Fibroblast of lung (primary cell): ENCODE measurements around the gene PRDX6. TPM values are rescaled to one million over a fixed set of nuclear protein-coding genes. Genes with fewer than 3 reads are reported as not detected.

Experiments
- DNase-seq, 2 donors: peaks; one replicate each; pipeline versions ENCODE4 v3.0.0 to v3.0.0-alpha.2; 2010; ENCODE audit warnings: low read depth in 2 of 2
- H2AFZ ChIP-seq: 2 replicates; pipeline ENCODE4 v1.5.1; 2012; ENCODE audit warnings: low read length, control low read depth, inconsistent platforms
- H3K27ac ChIP-seq: 2 replicates; pipeline ENCODE4 v1.5.1; 2011; ENCODE audit warnings: low read length, control low read depth; ENCODE audit not compliant: insufficient read depth
- H3K27me3 ChIP-seq: 2 replicates; pipeline ENCODE4 v1.5.1; 2011; ENCODE audit warnings: mild to moderate bottlenecking, low read length; ENCODE audit not compliant: control insufficient read depth, insufficient read depth
- H3K36me3 ChIP-seq: 2 replicates; pipeline ENCODE4 v1.5.1; 2011; ENCODE audit warnings: low read length; ENCODE audit not compliant: control insufficient read depth, insufficient read depth
- H3K4me1 ChIP-seq: 2 replicates; pipeline ENCODE4 v1.5.1; 2011; ENCODE audit warnings: low read length; ENCODE audit not compliant: control insufficient read depth, insufficient read depth; ENCODE audit errors: extremely low read depth
- H3K4me2 ChIP-seq: 2 replicates; pipeline ENCODE4 v1.5.1; 2011; ENCODE audit warnings: low read length, control low read depth; ENCODE audit not compliant: insufficient read depth; ENCODE audit errors: extremely low read depth
- H3K4me3 ChIP-seq, 4 experiments: fragments of 200-600 bp in 1 of 4; sonication (generic) in 1 of 4; replicated peaks in 1 of 4; 2 replicates each; pipeline ENCODE4 v1.5.1; 2011 to 2016; ENCODE audit warnings: low read length in 4 of 4, low read depth in 3 of 4, mild to moderate bottlenecking in 3 of 4, control low read depth in 2 of 4, inconsistent platforms in 1 of 4, mixed read lengths in 1 of 4; ENCODE audit not compliant: insufficient read depth in 1 of 4; ENCODE audit errors: control extremely low read depth in 1 of 4
- H3K79me2 ChIP-seq: 2 replicates; pipeline ENCODE4 v1.5.1; 2012; ENCODE audit warnings: mild to moderate bottlenecking, low read length, inconsistent platforms; ENCODE audit not compliant: control insufficient read depth, insufficient read depth
- H3K9ac ChIP-seq: 2 replicates; pipeline ENCODE4 v1.5.1; 2011; ENCODE audit warnings: mild to moderate bottlenecking, low read length, control low read depth; ENCODE audit not compliant: insufficient read depth
- H3K9me3 ChIP-seq: 2 replicates; pipeline ENCODE4 v1.5.1; 2012; ENCODE audit warnings: low read depth, low read length; ENCODE audit not compliant: control insufficient read depth, insufficient read depth
- H4K20me1 ChIP-seq: 2 replicates; pipeline ENCODE4 v1.5.1; 2011; ENCODE audit warnings: low read length; ENCODE audit not compliant: control insufficient read depth, insufficient read depth; ENCODE audit errors: extremely low read depth
- CTCF ChIP-seq, 2 donors: IDR thresholded peaks in 1 of 2; conservative IDR thresholded peaks in 1 of 2; 1 replicate in 1 of 2; 2 replicates in 1 of 2; pipeline ENCODE4 v1.5.1; 2011 to 2012; ENCODE audit warnings: low read length in 2 of 2, control low read depth in 1 of 2, inconsistent platforms in 1 of 2, low read depth in 1 of 2, mild to moderate bottlenecking in 1 of 2
- EZH2 ChIP-seq: IDR thresholded peaks from 2 replicates; pipeline ENCODE4 v1.5.1; 2012; ENCODE audit warnings: low read length, control low read depth, mild to moderate bottlenecking; ENCODE audit errors: missing control alignments
- polyA plus RNA-seq, 2 donors: library from polyadenylated mRNA; depleted of rRNA in 1 of 2; stranded (reverse) in 1 of 2; unstranded in 1 of 2; fragments of >200 nt; gene quantifications; 2 replicates each; pipeline ENCODE4 v1.2.1, GENCODE V29; 2011 to 2012; ENCODE audit warnings: missing spikeins in 1 of 2
- total RNA-seq: library from RNA; depleted of rRNA; stranded (reverse); fragments of >200 nt; gene quantifications from 2 replicates; pipeline ENCODE4 v1.2.1, GENCODE V29; 2014

PRDX6 gene
- total and polyA plus RNA-seq, 2 donors (not counting 1 experiment from before 2014, with no cell fraction given) = 183 to 384 TPM

DNA sequence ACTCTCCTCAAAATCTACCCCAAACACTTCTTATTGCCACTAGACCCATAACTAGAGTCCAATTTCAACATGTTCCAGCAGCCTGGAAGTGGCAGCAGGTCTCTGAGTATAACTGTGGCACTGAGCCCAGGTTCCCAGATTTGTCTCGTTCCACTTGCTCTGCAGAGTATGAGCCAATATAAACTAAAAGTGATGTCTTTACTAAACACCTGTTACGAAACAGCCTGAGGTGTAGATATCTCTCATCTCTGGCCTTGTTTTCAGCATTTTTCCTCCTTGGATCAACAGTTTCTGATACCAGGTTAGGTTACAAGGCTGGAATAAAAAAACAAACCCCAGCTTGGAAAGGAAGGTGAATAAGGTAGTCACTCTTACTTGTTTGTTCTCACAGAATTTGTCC is 25.2 kb upstream of the PRDX6 start:
- Histone ChIP-seq H4K20me1 (no peaks in the 10 kb centered on the region), H3K27ac (no peak overlapping the region), H3K79me2 (no peaks in the 10 kb centered on the region), H3K9ac (no peak overlapping the region), H3K9me3 (no peaks in the 10 kb centered on the region), H3K27me3 (no peaks in the 10 kb centered on the region), H3K4me3 (no peak overlapping the region), H2AFZ (no peak overlapping the region), H3K4me1 (peaks cover 2% of the 10 kb centered on the region), H3K4me2 (no peak overlapping the region), H3K36me3 (no peaks in the 10 kb centered on the region)
- DNase-seq = peak; percentile 31 to 50
- TF ChIP-seq EZH2 (no peak), CTCF (conservative IDR thresholded peaks at IDR 0.05 in 1 of 2, IDR thresholded peaks at IDR 0.05 in 1 of 2; ENCODE audit: low read depth in 1 of 2, low read length in 2 of 2) (no peak)

- no peaks in the 10 kb centered on the region for H4K20me1 ChIP-seq
- DNase-seq = peak in 1 of 2 donors; percentile 70
- TF ChIP-seq CTCF (conservative IDR thresholded peaks at IDR 0.05 in 1 of 2, IDR thresholded peaks at IDR 0.05 in 1 of 2; ENCODE audit: low read depth in 1 of 2, low read length in 2 of 2) = no peak
- H3K27ac ChIP-seq = peak overlapping the region; percentile 5
- H2AFZ ChIP-seq = no peak overlapping the region
- H3K4me3 ChIP-seq = no peak overlapping the region
- no peaks in the 10 kb centered on the region for H3K9me3 ChIP-seq
- peaks cover 2% of the 10 kb centered on the region for H3K4me1 ChIP-seq
- H3K79me2 ChIP-seq = no peaks in the 10 kb centered on the region
- H3K9ac ChIP-seq = no peak overlapping the region
- H3K27me3 ChIP-seq = no peaks in the 10 kb centered on the region
- H3K4me2 ChIP-seq = no peak overlapping the region
- no peaks in the 10 kb centered on the region for H3K36me3 ChIP-seq
Observed at GRCh38 chr1:173453982-173454381, 23.2 kb upstream of the PRDX6 start.

GRCh38 chr1:173454966-173455524 is 22.1 kb upstream of the PRDX6 start:
- H3K9me3 ChIP-seq = no peaks in the 10 kb centered on the region
- no peak overlapping the region for H3K4me2 ChIP-seq
- H3K4me3 ChIP-seq = no peak overlapping the region
- TF ChIP-seq EZH2 (no peak), CTCF (conservative IDR thresholded peaks at IDR 0.05 in 1 of 2, IDR thresholded peaks at IDR 0.05 in 1 of 2; ENCODE audit: low read depth in 1 of 2, low read length in 2 of 2) (no peak)
- no peaks in the 10 kb centered on the region for H4K20me1 ChIP-seq
- H3K27ac ChIP-seq = no peak overlapping the region
- no peaks in the 10 kb centered on the region for H3K27me3 ChIP-seq
- H3K9ac ChIP-seq = no peak overlapping the region
- no peaks in the 10 kb centered on the region for H3K79me2 ChIP-seq
- H3K36me3 ChIP-seq = no peaks in the 10 kb centered on the region
- peaks cover 2% of the 10 kb centered on the region for H3K4me1 ChIP-seq
- no peak overlapping the region for H2AFZ ChIP-seq
- DNase-seq = no peak
